IMR-90 (cell line): ENCODE results near the gene ST6GALNAC5. TPM values are rescaled to one million over a fixed set of nuclear protein-coding genes. Genes with fewer than 3 reads are reported as not detected.

Source experiments
- ATAC-seq: fragments of 200-7000 bp; cut with Tn5 transposase; 2 replicates; pipeline ENCODE4 v1.9.1; 2020; ENCODE audit warnings: low read depth, mild to moderate bottlenecking, moderate library complexity
- BruUV-seq: library from RNA; stranded (reverse); fragments of 400-500 nt; replicated peaks from 2 replicates; lab custom pipeline; 2021; lab: Mats Ljungman, UMichigan
- CTCF ChIA-PET: fragments of 300-600 bp; formaldehyde crosslinking; extraction: SDS; loops from one replicate; lab custom pipeline; 2021; ENCODE audit warnings: antibody characterized with exemption; lab: Yijun Ruan, JAX
- POLR2A ChIA-PET: fragments of 300-600 bp; sonication (Branson Sonifier 250); formaldehyde crosslinking; loops from one replicate; lab custom pipeline; 2022; ENCODE audit warnings: antibody characterized with exemption; ENCODE audit not compliant: unreplicated experiment; lab: Charles Lee
- DNase-seq: peaks from one replicate; pipeline ENCODE4 v3.0.0; 2013
- H2AFZ ChIP-seq: replicated peaks from 2 replicates; pipeline ENCODE3; 2013; ENCODE audit warnings: low read length, mild to moderate bottlenecking; ENCODE audit not compliant: poor library complexity
- H2AK5ac ChIP-seq: 2 replicates; pipeline ENCODE4 v1.6.1; 2013; ENCODE audit warnings: low read depth, low read length, inconsistent platforms
- H2AK9ac ChIP-seq: replicated peaks from 2 replicates; pipeline ENCODE3; 2013; ENCODE audit warnings: mild to moderate bottlenecking, low read depth, low read length, moderate library complexity; ENCODE audit not compliant: poor library complexity
- H2BK120ac ChIP-seq: 2 replicates; pipeline ENCODE4 v1.6.1; 2013; ENCODE audit warnings: low read depth, low read length, inconsistent platforms
- H2BK15ac ChIP-seq: 3 replicates; pipeline ENCODE4 v1.6.1; 2013; ENCODE audit warnings: low read depth, low read length, inconsistent platforms
- H2BK20ac ChIP-seq: 2 replicates; pipeline ENCODE4 v1.6.1; 2013; ENCODE audit warnings: low read depth, mild to moderate bottlenecking, inconsistent platforms, low read length, moderate library complexity
- H2BK5ac ChIP-seq: 2 replicates; pipeline ENCODE4 v1.6.1; 2013; ENCODE audit warnings: mild to moderate bottlenecking, low read depth, low read length, inconsistent platforms; ENCODE audit not compliant: poor library complexity, severe bottlenecking
- H3K14ac ChIP-seq: replicated peaks from 2 replicates; pipeline ENCODE4 v1.6.1; 2013; ENCODE audit warnings: low read depth, low read length, inconsistent platforms
- H3K18ac ChIP-seq: 2 replicates; pipeline ENCODE4 v1.6.1; 2013; ENCODE audit warnings: low read depth, low read length, control low read depth
- H3K23ac ChIP-seq: 2 replicates; pipeline ENCODE4 v1.6.1; 2013; ENCODE audit warnings: low read depth, low read length, inconsistent platforms
- H3K27ac ChIP-seq: 2 replicates; pipeline ENCODE4 v1.5.1; 2013; ENCODE audit warnings: mild to moderate bottlenecking, control low read depth, low read length; ENCODE audit not compliant: insufficient read depth
- H3K27me3 ChIP-seq: 2 replicates; pipeline ENCODE4 v1.6.1; 2013; ENCODE audit warnings: low read length; ENCODE audit not compliant: control insufficient read depth, insufficient read depth
- H3K36me3 ChIP-seq: 2 replicates; pipeline ENCODE4 v1.6.1; 2013; ENCODE audit warnings: low read length, mixed read lengths; ENCODE audit not compliant: control insufficient read depth, insufficient read depth
- H3K4ac ChIP-seq: 2 replicates; pipeline ENCODE4 v1.6.1; 2013; ENCODE audit warnings: low read depth, low read length, inconsistent platforms
- H3K4me1 ChIP-seq: 2 replicates; pipeline ENCODE4 v1.6.1; 2013; ENCODE audit warnings: low read length, mixed read lengths; ENCODE audit not compliant: control insufficient read depth, insufficient read depth
- H3K4me2 ChIP-seq: 2 replicates; pipeline ENCODE4 v1.6.1; 2013; ENCODE audit warnings: low read depth, mild to moderate bottlenecking, control low read depth, low read length, moderate library complexity
- H3K4me3 ChIP-seq: 2 replicates; pipeline ENCODE4 v1.5.1; 2013; ENCODE audit warnings: low read depth, mild to moderate bottlenecking, control low read depth, low read length, moderate library complexity; ENCODE audit not compliant: insufficient read depth
- H3K56ac ChIP-seq: 2 replicates; pipeline ENCODE4 v1.6.1; 2013; ENCODE audit warnings: low read length, inconsistent platforms; ENCODE audit not compliant: insufficient read depth; ENCODE audit errors: extremely low read depth
- H3K79me1 ChIP-seq, 2 experiments: 2 replicates each; pipeline ENCODE4 v1.6.1; 2013; ENCODE audit warnings: low read length in 2 of 2, inconsistent platforms in 1 of 2, low read depth in 1 of 2
- H3K9ac ChIP-seq: 2 replicates; pipeline ENCODE4 v1.6.1; 2013; ENCODE audit warnings: low read depth, low read length, control low read depth
- H3K9me1 ChIP-seq: 2 replicates; pipeline ENCODE4 v1.6.1; 2013; ENCODE audit warnings: low read length, inconsistent platforms; ENCODE audit not compliant: insufficient read depth
- H3K9me3 ChIP-seq: 2 replicates; pipeline ENCODE4 v1.6.1; 2013; ENCODE audit warnings: low read length; ENCODE audit not compliant: control insufficient read depth, insufficient read depth
- H4K20me1 ChIP-seq: 2 replicates; pipeline ENCODE4 v1.6.1; 2013; ENCODE audit warnings: low read length, inconsistent platforms; ENCODE audit not compliant: insufficient read depth
- H4K5ac ChIP-seq: 2 replicates; pipeline ENCODE4 v1.6.1; 2013; ENCODE audit warnings: mild to moderate bottlenecking, low read depth, low read length, control low read depth
- H4K8ac ChIP-seq, 2 experiments: 2 replicates each; pipeline ENCODE4 v1.6.1; 2013; ENCODE audit warnings: low read depth in 2 of 2, low read length in 2 of 2, control low read depth in 1 of 2, inconsistent platforms in 1 of 2
- H4K91ac ChIP-seq: 2 replicates; pipeline ENCODE4 v1.6.1; 2013; ENCODE audit warnings: low read depth, low read length, inconsistent platforms; ENCODE audit not compliant: insufficient read depth
- BHLHE40 ChIP-seq: fragments of 150-350 bp; IDR thresholded peaks from 2 replicates; pipeline ENCODE4 v1.6.1; 2016; ENCODE audit warnings: mild to moderate bottlenecking, low read depth, low read length
- CEBPB ChIP-seq: IDR thresholded peaks from 2 replicates; pipeline ENCODE4 v1.6.1; 2012; ENCODE audit warnings: low read depth, low read length, improper control_type of control experiment
- CHD1 ChIP-seq: IDR thresholded peaks from 2 replicates; pipeline ENCODE4 v1.6.1; 2012; ENCODE audit warnings: low read depth, low read length, improper control_type of control experiment
- CTCF ChIP-seq: conservative IDR thresholded peaks from 2 replicates; pipeline ENCODE4 v1.5.1; 2012; ENCODE audit warnings: mild to moderate bottlenecking, low read depth, low read length, improper control_type of control experiment
- FOS ChIP-seq: fragments of 150-350 bp; IDR thresholded peaks from 2 replicates; pipeline ENCODE4 v1.6.1; 2016; ENCODE audit warnings: low read depth, low read length
- MAFK ChIP-seq: IDR thresholded peaks from 2 replicates; pipeline ENCODE4 v1.6.1; 2012; ENCODE audit warnings: low read depth, low read length, improper control_type of control experiment
- MAZ ChIP-seq: IDR thresholded peaks from 2 replicates; pipeline ENCODE4 v1.6.1; 2012; ENCODE audit warnings: low read depth, mild to moderate bottlenecking, low read length, improper control_type of control experiment, moderate library complexity, borderline replicate concordance
- MXI1 ChIP-seq: IDR thresholded peaks from 2 replicates; pipeline ENCODE4 v1.6.1; 2012; ENCODE audit warnings: low read depth, mild to moderate bottlenecking, low read length, moderate library complexity, borderline replicate concordance
- NFE2L2 ChIP-seq: fragments of 150-350 bp; IDR thresholded peaks from 2 replicates; pipeline ENCODE4 v1.6.1; 2016; ENCODE audit warnings: low read depth, mild to moderate bottlenecking, low read length
- POLR2A ChIP-seq: IDR thresholded peaks from 2 replicates; pipeline ENCODE4 v1.6.1; 2012; ENCODE audit warnings: mild to moderate bottlenecking, low read depth, low read length
- RAD21 ChIP-seq: IDR thresholded peaks from 2 replicates; pipeline ENCODE4 v1.6.1; 2012; ENCODE audit warnings: low read length, improper control_type of control experiment
- RCOR1 ChIP-seq: IDR thresholded peaks from 2 replicates; pipeline ENCODE4 v1.6.1; 2012; ENCODE audit warnings: mild to moderate bottlenecking, low read length, improper control_type of control experiment; ENCODE audit not compliant: insufficient replicate concordance
- RFX5 ChIP-seq: IDR thresholded peaks from 2 replicates; pipeline ENCODE4 v1.8.0; 2012; ENCODE audit warnings: low read depth, mild to moderate bottlenecking, low read length, moderate library complexity
- USF2 ChIP-seq: fragments of 150-350 bp; IDR thresholded peaks from 2 replicates; pipeline ENCODE4 v1.6.1; 2017; ENCODE audit warnings: mild to moderate bottlenecking, antibody characterized with exemption, low read length, low read depth
- WGBS, 2 experiments: methylation state at CpG; one replicate each; pipeline versions ENCODE4 v1.1.5 to v1.1.7; 2013; ENCODE audit warnings: missing lambda C conversion rate in 2 of 2; ENCODE audit not compliant: insufficient read length in 1 of 2; ENCODE audit errors: extremely low coverage in 2 of 2; 5-methylcytosine and 5-hydroxymethylcytosine counted together
- dilution Hi-C: fragments of 300-500 bp; cut with HindIII; formaldehyde crosslinking; loops from one replicate; pipeline ENCODE4 v1.14.3; 2018; ENCODE audit warnings: low sequenced_read_pairs; ENCODE audit not compliant: unreplicated experiment
- in situ Hi-C: fragments of 300-500 bp; cut with MboI; formaldehyde crosslinking; loops from 3 replicates; pipeline ENCODE4 v1.14.3; 2019; ENCODE audit warnings: low sequenced_read_pairs, inconsistent platforms, mixed read lengths
- intact Hi-C: fragments of 100-400 bp; cut with micrococcal nuclease; formaldehyde crosslinking; loops from 2 replicates; pipeline ENCODE4 v1.10.0; 2022
- polyA plus RNA-seq, 3 experiments: library from polyadenylated mRNA; depleted of rRNA; stranded (reverse); fragments of >200 nt; gene quantifications; 2 replicates each; pipeline ENCODE4 v1.2.3, GENCODE V29; 2012; ENCODE audit warnings: low replicate concordance in 1 of 3
- total RNA-seq: library from RNA; depleted of rRNA; stranded (reverse); fragments of >200 nt; gene quantifications from 2 replicates; pipeline ENCODE4 v1.2.3, GENCODE V29; 2012

ST6GALNAC5 gene
- total and polyA plus RNA-seq, 2 of the 4 experiments (the other 2 are of a cell fraction) = 3.4 to 4.0 TPM

GRCh38 chr1:76957961-76958360 lies 90.7 kb downstream of the ST6GALNAC5 start:
- ChIA-PET CTCF (no interaction called here), POLR2A (no interaction called here)
- TF ChIP-seq BHLHE40 = no peak
- no peak for TF ChIP-seq RCOR1
- no peak for TF ChIP-seq POLR2A
- no peak for TF ChIP-seq NFE2L2
- TF ChIP-seq USF2 = no peak
- TF ChIP-seq CTCF = no peak
- TF ChIP-seq CHD1 = no peak
- TF ChIP-seq RAD21 = no peak
- TF ChIP-seq MAZ = no peak
- no peak for TF ChIP-seq FOS
- TF ChIP-seq MXI1 = no peak
- no peak for TF ChIP-seq RFX5
- TF ChIP-seq CEBPB = no peak
- TF ChIP-seq MAFK = no peak

More at GRCh38 chr1:76957961-76958360, 90.7 kb downstream of the ST6GALNAC5 start:
- Histone ChIP-seq H3K4me2 (no peak overlapping the region), H3K56ac (no peak overlapping the region), H4K20me1 (no peaks in the 10 kb centered on the region), H3K4me1 (no peaks in the 10 kb centered on the region), H2BK120ac (no peak overlapping the region), H2AK5ac (no peak overlapping the region), H2BK15ac (no peak overlapping the region), H2AFZ (no peak overlapping the region), H2BK5ac (no peak overlapping the region), H4K5ac (no peak overlapping the region), H3K79me1 (no peaks in the 10 kb centered on the region), H2BK20ac (no peak overlapping the region), H3K23ac (no peak overlapping the region), H2AK9ac (no peak overlapping the region), H3K4me3 (no peak overlapping the region), H3K27ac (no peak overlapping the region), H3K18ac (no peak overlapping the region), H3K27me3 (no peaks in the 10 kb centered on the region), H4K91ac (no peak overlapping the region), H3K14ac (no peak overlapping the region), H3K4ac (no peak overlapping the region), H3K9me3 (no peaks in the 10 kb centered on the region), H3K36me3 (no peaks in the 10 kb centered on the region), H4K8ac (no peak overlapping the region), H3K9me1 (no peaks in the 10 kb centered on the region), H3K9ac (no peak overlapping the region)
- 82% methylated on average over 3 of the region's 8 CpGs; no CpG with 5 or more reads in 1 of the 2 experiments for whole genome bisulfite sequencing, 2 experiments
- dilution Hi-C loops = no loop called here
- intact Hi-C loops = loop anchor here (1.0 kb wide), 1 partner anchor 34 kb away; no protein-coding TSS in a partner anchor
- DNase-seq (no peak), ATAC-seq (no peak)
- no TSS peak for BruUV-seq
- in situ Hi-C loops = no loop called here
